K562 (cell line): Measurements from ENCODE around the gene ADM. TPM values are rescaled to one million over a fixed set of nuclear protein-coding genes. Genes with fewer than 3 reads are reported as not detected.

Experiments used
- ATAC-seq: fragments of 200-7000 bp; cut with Tn5 transposase; 3 replicates; pipeline ENCODE4 v1.9.1; 2020; ENCODE audit warnings: moderate library complexity
- BruUV-seq: library from RNA; stranded (reverse); fragments of 400-500 nt; replicated peaks from 2 replicates; lab custom pipeline; 2021; lab: Mats Ljungman, UMichigan
- CTCF ChIA-PET: fragments of 300-600 bp; formaldehyde crosslinking; extraction: SDS; loops from one replicate; lab custom pipeline; 2021; ENCODE audit warnings: low intra/inter-chr PET ratio; lab: Yijun Ruan, JAX
- POLR2A ChIA-PET: fragments of 300-600, 350-650 bp; sonication (Branson Sonifier 250); formaldehyde crosslinking; extraction: SDS; loops from one replicate; lab custom pipeline; 2021; ENCODE audit warnings: antibody characterized with exemption, inconsistent platforms; lab: Yijun Ruan, JAX
- DNase-seq, 4 experiments: peaks; one replicate each; pipeline versions ENCODE4 v3.0.0 to v3.0.0-alpha.2; 2011 to 2018; ENCODE audit warnings: low spot score in 3 of 4, mixed read lengths in 3 of 4; ENCODE audit errors: extremely low read depth in 1 of 4
- FAIRE-seq: peaks from 2 replicates; lab custom pipeline; 2011; peaks lifted over from hg19 to GRCh38; lab: Jason Lieb, UNC
- H2AFZ ChIP-seq: 2 replicates; pipeline ENCODE4 v1.6.0; 2011; ENCODE audit warnings: low read depth, low read length, control low read depth, inconsistent platforms
- H3K27ac ChIP-seq: fragments of 200-600 bp; 3 replicates; pipeline ENCODE4 v1.8.0; 2011; ENCODE audit warnings: low read depth, mild to moderate bottlenecking, control low read depth, inconsistent platforms, low read length, moderate library complexity, mixed read lengths; ENCODE audit errors: extremely low read depth
- H3K27me3 ChIP-seq, 2 experiments: fragments of 300-600 bp in 1 of 2; 2 replicates in 1 of 2; 3 replicates in 1 of 2; pipeline versions ENCODE4 v1.6.0 to v1.8.0; 2011; ENCODE audit warnings: inconsistent platforms in 2 of 2, low read length in 2 of 2, mild to moderate bottlenecking in 1 of 2, mixed read lengths in 1 of 2, moderate library complexity in 1 of 2; ENCODE audit not compliant: control insufficient read depth in 2 of 2, insufficient read depth in 2 of 2
- H3K36me3 ChIP-seq: fragments of 300-600 bp; 3 replicates; pipeline ENCODE4 v1.8.0; 2011; ENCODE audit warnings: mild to moderate bottlenecking, low read length, inconsistent platforms; ENCODE audit not compliant: control insufficient read depth, insufficient read depth
- H3K4me1 ChIP-seq, 2 experiments: fragments of 200-600 bp in 1 of 2; replicated peaks in 1 of 2; 2 replicates in 1 of 2; 3 replicates in 1 of 2; pipeline versions ENCODE4 v1.5.1 to v1.8.0; 2011; ENCODE audit warnings: inconsistent platforms in 2 of 2, low read length in 2 of 2, mild to moderate bottlenecking in 1 of 2, mixed read lengths in 1 of 2, moderate library complexity in 1 of 2; ENCODE audit not compliant: control insufficient read depth in 2 of 2, insufficient read depth in 2 of 2
- H3K4me2 ChIP-seq: 2 replicates; pipeline ENCODE4 v1.6.1; 2011; ENCODE audit warnings: low read length, control low read depth, inconsistent platforms, mixed read lengths; ENCODE audit not compliant: insufficient read depth
- H3K4me3 ChIP-seq: fragments of 200-600 bp; sonication (generic), shearing (Covaris generic); 2 replicates; pipeline ENCODE4 v1.5.1; 2016; ENCODE audit warnings: control low read depth, inconsistent platforms
- H3K79me2 ChIP-seq: fragments of 200-600 bp; 3 replicates; pipeline ENCODE4 v1.8.0; 2011; ENCODE audit warnings: low read length, inconsistent platforms; ENCODE audit not compliant: control insufficient read depth, insufficient read depth
- H3K9ac ChIP-seq, 2 experiments: 2 replicates each; pipeline versions ENCODE4 v1.6.0 to v1.6.1; 2011; ENCODE audit warnings: low read depth in 2 of 2, low read length in 2 of 2, control low read depth in 1 of 2, inconsistent platforms in 1 of 2, mild to moderate bottlenecking in 1 of 2, mixed read lengths in 1 of 2; ENCODE audit not compliant: insufficient read depth in 1 of 2
- H3K9me1 ChIP-seq: one replicate; pipeline ENCODE4 v1.6.0; 2011; ENCODE audit warnings: inconsistent platforms, mild to moderate bottlenecking, low read length, moderate library complexity; ENCODE audit not compliant: control insufficient read depth, insufficient read depth
- H3K9me3 ChIP-seq: replicated peaks from 2 replicates; pipeline ENCODE4 v1.5.1; 2011; ENCODE audit warnings: low read depth, low read length, inconsistent platforms; ENCODE audit not compliant: control insufficient read depth, insufficient read depth
- H4K20me1 ChIP-seq: replicated peaks from 2 replicates; pipeline ENCODE4 v1.6.1; 2011; ENCODE audit warnings: low read length, inconsistent platforms, mixed read lengths; ENCODE audit not compliant: control insufficient read depth, insufficient read depth
- IRF2 ChIP-seq: sonication (generic); formaldehyde crosslinking; IDR thresholded peaks from 2 replicates; pipeline ENCODE4 v1.8.1; 2022; ENCODE audit warnings: mild to moderate bottlenecking, missing genetic modification reagents
- LARP7 ChIP-seq: fragments of 450-650 bp; IDR thresholded peaks from 2 replicates; pipeline ENCODE4 v1.6.1; 2016
- MEF2D ChIP-seq: conservative IDR thresholded peaks from 2 replicates; pipeline ENCODE4 v1.6.1; 2016; ENCODE audit warnings: low read depth, missing genetic modification characterization, missing compliant biosample characterization
- MXI1 ChIP-seq: IDR thresholded peaks from 2 replicates; pipeline ENCODE4 v1.6.1; 2011; ENCODE audit warnings: low read depth, mild to moderate bottlenecking, improper control_type of control experiment, low read length
- PCBP1 ChIP-seq: fragments of 200-400 bp; formaldehyde crosslinking; IDR thresholded peaks from 2 replicates; pipeline ENCODE4 v1.6.1; 2018; ENCODE audit warnings: mild to moderate bottlenecking, low read depth, low read length; ENCODE audit not compliant: poor library complexity, severe bottlenecking
- ZC3H11A ChIP-seq: IDR thresholded peaks from 2 replicates; pipeline ENCODE4 v1.6.1; 2012; ENCODE audit warnings: low read depth, low read length, improper control_type of control experiment
- ZC3H8 ChIP-seq: fragments of 450-650 bp; IDR thresholded peaks from 2 replicates; pipeline ENCODE4 v1.6.1; 2017
- ZNF146 ChIP-seq: IDR thresholded peaks from one replicate; pipeline ENCODE4 v1.6.1; 2018; ENCODE audit warnings: missing compliant biosample characterization; ENCODE audit not compliant: unreplicated experiment
- WGBS: fragments of 100-300 bp; shearing (Covaris generic); methylation state at CpG from one replicate; pipeline ENCODE4 v1.1.6; 2016; ENCODE audit warnings: low coverage, mixed read lengths; ENCODE audit not compliant: insufficient coverage; ENCODE audit errors: missing lambda C conversion rate; 5-methylcytosine and 5-hydroxymethylcytosine counted together
- in situ Hi-C: fragments of 300-500 bp; cut with MboI; formaldehyde crosslinking; loops from 4 replicates; pipeline ENCODE4 v1.15.0; 2018; ENCODE audit warnings: inconsistent platforms, mixed read lengths
- intact Hi-C: fragments of 100-400 bp; cut with micrococcal nuclease; formaldehyde crosslinking; loops from 2 replicates; pipeline ENCODE4 v1.14.2; 2022
- polyA plus RNA-seq, 8 experiments: library from polyadenylated mRNA; depleted of rRNA in 4 of 8; stranded (reverse) in 5 of 8; unstranded in 3 of 8; fragments of >200 nt; fragmentation: Nextera tagmentation in 2 of 8; fragmentation: Illumina TruSeq in 1 of 8; extraction: Ambion mirVana in 2 of 8; extraction: Trizol in 1 of 8; gene quantifications; 2 replicates each; pipeline versions ENCODE4 v1.2.1 to v1.2.3, GENCODE V29; 2011 to 2014; ENCODE audit warnings: inconsistent platforms in 1 of 8, missing spikeins in 1 of 8
- total RNA-seq, 7 experiments: library from RNA; depleted of rRNA in 6 of 7; stranded (reverse); fragments of >200 nt in 6 of 7; fragmentation: Illumina TruSeq in 2 of 7; extraction: Trizol in 2 of 7; gene quantifications; 2 replicates each; pipeline versions ENCODE4 v1.2.1 to v1.2.3, GENCODE V29; 2011 to 2021; ENCODE audit warnings: low replicate concordance in 1 of 7
- TF ChIP-seq, protein P1 (sequence below), 2 experiments: fragments of 150-350 bp in 1 of 2; IDR thresholded peaks; 2 replicates each; pipeline ENCODE4 v1.6.1; 2012 to 2016; ENCODE audit warnings: low read depth in 2 of 2, low read length in 2 of 2, mild to moderate bottlenecking in 1 of 2, moderate library complexity in 1 of 2
- TF ChIP-seq, protein P2 (sequence below): fragments of 150-350 bp; conservative IDR thresholded peaks from 2 replicates; pipeline ENCODE4 v1.6.1; 2014; ENCODE audit warnings: low read length
- TF ChIP-seq, protein P3 (sequence below): sonication (generic); formaldehyde crosslinking; IDR thresholded peaks from 2 replicates; pipeline ENCODE4 v1.8.1; 2023; ENCODE audit warnings: mild to moderate bottlenecking, missing genetic modification reagents, moderate library complexity
- TF ChIP-seq, protein P4 (sequence below): fragments of 450-650 bp; IDR thresholded peaks from 2 replicates; pipeline ENCODE4 v1.6.1; 2016

The ADM gene
- total and polyA plus RNA-seq, 9 of the 15 experiments (the other 6 are each of a cell fraction or from before 2014, with no cell fraction given): 0.23 to 0.49 (median 0.32) TPM; not detected in 6

DNA sequence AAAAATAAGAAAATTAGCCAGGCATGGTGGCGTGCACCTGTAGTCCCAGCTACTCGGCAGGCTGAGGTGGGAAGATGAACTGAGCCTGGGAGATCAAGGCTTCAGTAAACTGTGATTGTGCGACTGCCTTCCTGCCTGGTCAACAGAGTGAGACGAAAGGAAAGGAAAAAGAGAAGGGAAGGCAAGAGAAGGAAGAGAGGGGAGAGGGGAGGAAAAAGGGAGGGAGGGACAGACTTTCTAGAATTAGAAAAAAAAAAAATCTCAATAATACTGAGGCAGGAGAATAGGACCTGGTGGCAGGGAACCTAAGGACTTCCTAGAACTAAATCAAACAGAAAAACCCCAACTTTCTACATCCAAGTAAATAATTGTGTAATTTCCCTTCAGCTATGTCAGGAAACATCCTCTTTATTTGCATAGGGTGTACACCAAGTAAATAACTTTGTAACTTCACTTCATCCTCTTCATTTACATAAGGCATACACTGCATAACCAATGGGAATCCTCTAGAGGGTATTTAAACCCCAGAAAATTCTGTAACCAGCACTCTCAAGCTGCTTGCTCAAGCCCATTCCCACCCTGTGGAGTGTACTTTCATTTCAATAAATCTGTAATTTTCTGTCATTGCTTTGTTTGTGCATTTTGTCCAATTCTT, 19.6 kb upstream of the ADM start (continued):
- TF ChIP-seq, protein P1, sequence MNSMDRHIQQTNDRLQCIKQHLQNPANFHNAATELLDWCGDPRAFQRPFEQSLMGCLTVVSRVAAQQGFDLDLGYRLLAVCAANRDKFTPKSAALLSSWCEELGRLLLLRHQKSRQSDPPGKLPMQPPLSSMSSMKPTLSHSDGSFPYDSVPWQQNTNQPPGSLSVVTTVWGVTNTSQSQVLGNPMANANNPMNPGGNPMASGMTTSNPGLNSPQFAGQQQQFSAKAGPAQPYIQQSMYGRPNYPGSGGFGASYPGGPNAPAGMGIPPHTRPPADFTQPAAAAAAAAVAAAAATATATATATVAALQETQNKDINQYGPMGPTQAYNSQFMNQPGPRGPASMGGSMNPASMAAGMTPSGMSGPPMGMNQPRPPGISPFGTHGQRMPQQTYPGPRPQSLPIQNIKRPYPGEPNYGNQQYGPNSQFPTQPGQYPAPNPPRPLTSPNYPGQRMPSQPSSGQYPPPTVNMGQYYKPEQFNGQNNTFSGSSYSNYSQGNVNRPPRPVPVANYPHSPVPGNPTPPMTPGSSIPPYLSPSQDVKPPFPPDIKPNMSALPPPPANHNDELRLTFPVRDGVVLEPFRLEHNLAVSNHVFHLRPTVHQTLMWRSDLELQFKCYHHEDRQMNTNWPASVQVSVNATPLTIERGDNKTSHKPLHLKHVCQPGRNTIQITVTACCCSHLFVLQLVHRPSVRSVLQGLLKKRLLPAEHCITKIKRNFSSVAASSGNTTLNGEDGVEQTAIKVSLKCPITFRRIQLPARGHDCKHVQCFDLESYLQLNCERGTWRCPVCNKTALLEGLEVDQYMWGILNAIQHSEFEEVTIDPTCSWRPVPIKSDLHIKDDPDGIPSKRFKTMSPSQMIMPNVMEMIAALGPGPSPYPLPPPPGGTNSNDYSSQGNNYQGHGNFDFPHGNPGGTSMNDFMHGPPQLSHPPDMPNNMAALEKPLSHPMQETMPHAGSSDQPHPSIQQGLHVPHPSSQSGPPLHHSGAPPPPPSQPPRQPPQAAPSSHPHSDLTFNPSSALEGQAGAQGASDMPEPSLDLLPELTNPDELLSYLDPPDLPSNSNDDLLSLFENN (IDR thresholded peaks at IDR 0.05; ENCODE audit: low read depth in 2 of 2, low read length in 2 of 2): no peak

DNA sequence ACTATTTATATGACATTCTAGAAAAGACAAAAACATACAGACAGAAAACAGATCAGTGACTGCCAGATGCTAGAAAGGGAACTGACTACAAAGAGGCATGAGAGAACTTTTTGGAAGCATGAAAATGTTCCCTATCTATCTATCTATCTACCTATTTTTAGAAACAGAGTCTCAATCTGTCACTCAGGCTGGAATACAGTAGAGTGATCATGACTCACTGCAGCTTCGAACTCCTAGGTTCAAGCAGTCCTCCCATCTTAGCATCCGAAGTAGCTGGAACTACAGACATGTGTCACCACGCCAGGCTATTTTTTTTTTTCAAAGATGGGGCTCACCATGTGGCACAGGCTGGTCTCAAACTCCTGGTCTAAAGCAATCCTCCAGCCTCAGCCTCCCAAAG, 17.7 kb upstream of the ADM start:
- in situ Hi-C loops (no loop called here), intact Hi-C loops (no loop called here)
- H3K4me2 ChIP-seq: no peak overlapping the region
- H3K27me3 ChIP-seq: no peaks in the 10 kb centered on the region; a peak in 1 of 5 replicates
- peaks cover 4% of the 10 kb centered on the region; the same call in 1 of the 2 replicates for H4K20me1 ChIP-seq
- no TSS peak for BruUV-seq
- no peak overlapping the region for H3K27ac ChIP-seq
- peaks cover 0 to 13% of the 10 kb centered on the region in 2 experiments; a peak in 2 of 5 replicates for H3K4me1 ChIP-seq
- ATAC-seq: no peak
- no peaks in the 10 kb centered on the region for H3K9me3 ChIP-seq
- H2AFZ ChIP-seq: no peak overlapping the region
- H3K79me2 ChIP-seq: no peaks in the 10 kb centered on the region
- H3K9ac ChIP-seq: no peak overlapping the region
- FAIRE-seq: no peak
- no peak for DNase-seq
- 26% methylated on average over 3 of the region's 3 CpGs for WGBS
- no peak overlapping the region for H3K4me3 ChIP-seq
- H3K9me1 ChIP-seq: no peaks in the 10 kb centered on the region
- ChIA-PET CTCF (no interaction called here), POLR2A (interaction anchor here (1.0 to 1.5 kb wide), 2 partner anchors 14 to 21 kb away, joined by 3 read pairs; no protein-coding TSS in a partner anchor)
- no peaks in the 10 kb centered on the region for H3K36me3 ChIP-seq
- TF ChIP-seq MXI1 (no peak), LARP7 (no peak), ZNF146 (no peak), ZC3H11A (no peak), PCBP1 (no peak), MEF2D (tag) (peak; percentile 80), ZC3H8 (no peak), IRF2 (CRISPR knock-in tag) (no peak)
- TF ChIP-seq, protein P2, sequence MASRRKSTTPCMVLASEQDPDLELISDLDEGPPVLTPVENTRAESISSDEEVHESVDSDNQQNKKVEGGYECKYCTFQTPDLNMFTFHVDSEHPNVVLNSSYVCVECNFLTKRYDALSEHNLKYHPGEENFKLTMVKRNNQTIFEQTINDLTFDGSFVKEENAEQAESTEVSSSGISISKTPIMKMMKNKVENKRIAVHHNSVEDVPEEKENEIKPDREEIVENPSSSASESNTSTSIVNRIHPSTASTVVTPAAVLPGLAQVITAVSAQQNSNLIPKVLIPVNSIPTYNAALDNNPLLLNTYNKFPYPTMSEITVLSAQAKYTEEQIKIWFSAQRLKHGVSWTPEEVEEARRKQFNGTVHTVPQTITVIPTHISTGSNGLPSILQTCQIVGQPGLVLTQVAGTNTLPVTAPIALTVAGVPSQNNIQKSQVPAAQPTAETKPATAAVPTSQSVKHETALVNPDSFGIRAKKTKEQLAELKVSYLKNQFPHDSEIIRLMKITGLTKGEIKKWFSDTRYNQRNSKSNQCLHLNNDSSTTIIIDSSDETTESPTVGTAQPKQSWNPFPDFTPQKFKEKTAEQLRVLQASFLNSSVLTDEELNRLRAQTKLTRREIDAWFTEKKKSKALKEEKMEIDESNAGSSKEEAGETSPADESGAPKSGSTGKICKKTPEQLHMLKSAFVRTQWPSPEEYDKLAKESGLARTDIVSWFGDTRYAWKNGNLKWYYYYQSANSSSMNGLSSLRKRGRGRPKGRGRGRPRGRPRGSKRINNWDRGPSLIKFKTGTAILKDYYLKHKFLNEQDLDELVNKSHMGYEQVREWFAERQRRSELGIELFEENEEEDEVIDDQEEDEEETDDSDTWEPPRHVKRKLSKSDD: no peak
- TF ChIP-seq, protein P3, sequence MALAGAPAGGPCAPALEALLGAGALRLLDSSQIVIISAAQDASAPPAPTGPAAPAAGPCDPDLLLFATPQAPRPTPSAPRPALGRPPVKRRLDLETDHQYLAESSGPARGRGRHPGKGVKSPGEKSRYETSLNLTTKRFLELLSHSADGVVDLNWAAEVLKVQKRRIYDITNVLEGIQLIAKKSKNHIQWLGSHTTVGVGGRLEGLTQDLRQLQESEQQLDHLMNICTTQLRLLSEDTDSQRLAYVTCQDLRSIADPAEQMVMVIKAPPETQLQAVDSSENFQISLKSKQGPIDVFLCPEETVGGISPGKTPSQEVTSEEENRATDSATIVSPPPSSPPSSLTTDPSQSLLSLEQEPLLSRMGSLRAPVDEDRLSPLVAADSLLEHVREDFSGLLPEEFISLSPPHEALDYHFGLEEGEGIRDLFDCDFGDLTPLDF: no peak
- TF ChIP-seq, protein P4, sequence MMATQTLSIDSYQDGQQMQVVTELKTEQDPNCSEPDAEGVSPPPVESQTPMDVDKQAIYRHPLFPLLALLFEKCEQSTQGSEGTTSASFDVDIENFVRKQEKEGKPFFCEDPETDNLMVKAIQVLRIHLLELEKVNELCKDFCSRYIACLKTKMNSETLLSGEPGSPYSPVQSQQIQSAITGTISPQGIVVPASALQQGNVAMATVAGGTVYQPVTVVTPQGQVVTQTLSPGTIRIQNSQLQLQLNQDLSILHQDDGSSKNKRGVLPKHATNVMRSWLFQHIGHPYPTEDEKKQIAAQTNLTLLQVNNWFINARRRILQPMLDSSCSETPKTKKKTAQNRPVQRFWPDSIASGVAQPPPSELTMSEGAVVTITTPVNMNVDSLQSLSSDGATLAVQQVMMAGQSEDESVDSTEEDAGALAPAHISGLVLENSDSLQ: peak; percentile 28; the same call in 1 of the 2 replicates
